Activated naive CD8-positive, alpha-beta T cell treated with anti-CD3 and anti-CD28 coated beads, Interleukin-2, amount 50 U/mL, for 16 hours (primary cell): ENCODE measurements around the gene DDX25.

Experiments
- DNase-seq: peaks from one replicate; pipeline ENCODE4 v3.0.0-alpha.2; 2020; ENCODE audit warnings: low read depth, low spot score

DDX25 gene

GRCh38 chr11:125935618-125936199 lies 31.4 kb downstream of the DDX25 start:
- DNase-seq = no peak

- DNase-seq = no peak
Observed at GRCh38 chr11:125938418-125938817, 34.1 kb downstream of the DDX25 start.

- DNase-seq = no peak
Observed at GRCh38 chr11:125939081-125939521, 34.8 kb downstream of the DDX25 start.

- DNase-seq = no peak
Observed at GRCh38 chr11:125940145-125940544, 35.8 kb downstream of the DDX25 start.

GRCh38 chr11:125941267-125941618 lies 36.9 kb downstream of the DDX25 start:
- DNase-seq = no peak

GRCh38 chr11:125941619-125942611 lies 37.6 kb downstream of the DDX25 start:
- DNase-seq = no peak

- DNase-seq = no peak
Observed at GRCh38 chr11:125942771-125943428, 38.6 kb downstream of the DDX25 start.

- no peak for DNase-seq
Observed at GRCh38 chr11:125943661-125944349, 39.5 kb downstream of the DDX25 start.

GRCh38 chr11:125944350-125945010 lies 40.2 kb downstream of the DDX25 start:
- no peak for DNase-seq

- DNase-seq = no peak
Observed at GRCh38 chr11:125945011-125945796, 40.9 kb downstream of the DDX25 start.

- DNase-seq = no peak
Observed at GRCh38 chr11:125945797-125946520, 41.7 kb downstream of the DDX25 start, which contains the start of gene VSIG10L2. Gene VSIG10L2 (plus strand): TSS chr11:125946044. CDS start chr11:125946056, 12 bp downstream.

GRCh38 chr11:125946712-125947418 lies 42.6 kb downstream of the DDX25 start:
- DNase-seq = no peak

- DNase-seq = no peak
Observed at GRCh38 chr11:125947419-125948277, 43.3 kb downstream of the DDX25 start.

GRCh38 chr11:125948278-125949051 lies 44.2 kb downstream of the DDX25 start:
- no peak for DNase-seq

GRCh38 chr11:125949271-125950177 lies 45.2 kb downstream of the DDX25 start:
- no peak for DNase-seq

- DNase-seq = no peak
Observed at GRCh38 chr11:125950178-125950490, 45.8 kb downstream of the DDX25 start.
